ENCODE data around the gene TPST2.

TPST2 gene

GRCh38 chr22:26586556-26587325 is 3.2 kb downstream of the TPST2 start:
- Histone ChIP-seq H2BK120ac (ENCODE audit: insufficient read depth, low read length, poor library complexity) (no peak overlapping the region), H3K23ac (ENCODE audit: low read length) (no peak overlapping the region), H3K14ac (ENCODE audit: low read length) (no peak overlapping the region), H3K4ac (ENCODE audit: low read depth, low read length) (no peak overlapping the region), H4K8ac (ENCODE audit: low read depth, low read length) (no peak overlapping the region), H3K18ac (ENCODE audit: low read length) (no peak overlapping the region), H3K27ac (ENCODE audit: low read depth, low read length) (no peak overlapping the region), H4K12ac (ENCODE audit: low read depth, low read length) (no peak overlapping the region), H4K91ac (ENCODE audit: low read depth, low read length) (no peak overlapping the region), H3K9ac (ENCODE audit: low read length) (no peak overlapping the region), H3K4me2 (ENCODE audit: low read length) (no peak overlapping the region), H3K79me2 (ENCODE audit: control insufficient read depth, insufficient read depth, low read length, poor library complexity) (peaks cover 9% of the 10 kb centered on the region), H3K4me1 (ENCODE audit: control insufficient read depth in 1 of 2, insufficient read depth in 2 of 2, low read length in 2 of 2) (peaks cover 0 to 6% of the 10 kb centered on the region in 2 experiments), H2BK5ac (ENCODE audit: low read depth, low read length, poor library complexity) (no peak overlapping the region), H2BK12ac (ENCODE audit: low read length) (no peak overlapping the region), H3K27me3 (ENCODE audit: insufficient read depth, low read length) (no peaks in the 10 kb centered on the region), H3K4me3 (ENCODE audit: low read depth, low read length) (no peak overlapping the region), H3K36me3 (ENCODE audit: control insufficient read depth in 1 of 2, insufficient read depth in 2 of 2, low read length in 2 of 2) (peaks cover 5 to 8% of the 10 kb centered on the region in 2 experiments), H2AFZ (ENCODE audit: insufficient read depth, low read length, poor library complexity) (no peak overlapping the region), H2AK5ac (ENCODE audit: low read length) (no peak overlapping the region), H3K79me1 (ENCODE audit: low read length) (peaks cover 7% of the 10 kb centered on the region), H3K9me3 (ENCODE audit: insufficient read depth, low read depth, low read length) (no peaks in the 10 kb centered on the region)
- no peak for DNase-seq
- WGBS (ENCODE audit: extremely low coverage, insufficient coverage, insufficient read length), result no CpG with 5 or more reads among the region's 11 CpGs

GRCh38 chr22:26585104-26585790 is 4.7 kb downstream of the TPST2 start:
- peaks cover 0 to 6% of the 10 kb centered on the region in 2 experiments for H3K4me1 ChIP-seq (ENCODE audit: control insufficient read depth in 1 of 2, insufficient read depth in 2 of 2, low read length in 2 of 2)
- H3K79me1 ChIP-seq (ENCODE audit: low read length), result peaks cover 7% of the 10 kb centered on the region
- peaks cover 5 to 12% of the 10 kb centered on the region in 2 experiments for H3K36me3 ChIP-seq (ENCODE audit: control insufficient read depth in 1 of 2, insufficient read depth in 2 of 2, low read length in 2 of 2)
- no peak overlapping the region for H2BK5ac ChIP-seq (ENCODE audit: low read depth, low read length, poor library complexity)
- no peak overlapping the region for H3K4me2 ChIP-seq (ENCODE audit: low read length)
- no peak overlapping the region for H3K23ac ChIP-seq (ENCODE audit: low read length)
- H3K14ac ChIP-seq (ENCODE audit: low read length), result no peak overlapping the region
- H2BK120ac ChIP-seq (ENCODE audit: insufficient read depth, low read length, poor library complexity), result no peak overlapping the region
- no peak overlapping the region for H2BK12ac ChIP-seq (ENCODE audit: low read length)
- no peak overlapping the region for H3K9ac ChIP-seq (ENCODE audit: low read length)
- H3K18ac ChIP-seq (ENCODE audit: low read length), result no peak overlapping the region
- no peaks in the 10 kb centered on the region for H3K9me3 ChIP-seq (ENCODE audit: insufficient read depth, low read depth, low read length)
- no CpG with 5 or more reads among the region's 11 CpGs for WGBS (ENCODE audit: extremely low coverage, insufficient coverage, insufficient read length)
- H4K12ac ChIP-seq (ENCODE audit: low read depth, low read length), result no peak overlapping the region
- no peak overlapping the region for H4K91ac ChIP-seq (ENCODE audit: low read depth, low read length)
- no peak overlapping the region for H2AK5ac ChIP-seq (ENCODE audit: low read length)
- no peak for DNase-seq
- H2AFZ ChIP-seq (ENCODE audit: insufficient read depth, low read length, poor library complexity), result no peak overlapping the region
- no peak overlapping the region for H3K27ac ChIP-seq (ENCODE audit: low read depth, low read length)
- H3K4me3 ChIP-seq (ENCODE audit: low read depth, low read length), result no peak overlapping the region
- peaks cover 9% of the 10 kb centered on the region for H3K79me2 ChIP-seq (ENCODE audit: control insufficient read depth, insufficient read depth, low read length, poor library complexity)
- no peaks in the 10 kb centered on the region for H3K27me3 ChIP-seq (ENCODE audit: insufficient read depth, low read length)
- no peak overlapping the region for H3K4ac ChIP-seq (ENCODE audit: low read depth, low read length)
- no peak overlapping the region for H4K8ac ChIP-seq (ENCODE audit: low read depth, low read length)

- Histone ChIP-seq H3K79me1 (ENCODE audit: low read length) (no peaks in the 10 kb centered on the region), H4K91ac (ENCODE audit: low read depth, low read length) (no peak overlapping the region), H3K4me1 (ENCODE audit: control insufficient read depth in 1 of 2, insufficient read depth in 2 of 2, low read length in 2 of 2) (peaks cover 0 to 5% of the 10 kb centered on the region in 2 experiments), H3K9ac (ENCODE audit: low read length) (no peak overlapping the region), H3K79me2 (ENCODE audit: control insufficient read depth, insufficient read depth, low read length, poor library complexity) (peaks cover under 1% of the 10 kb centered on the region), H3K4ac (ENCODE audit: low read depth, low read length) (no peak overlapping the region), H4K8ac (ENCODE audit: low read depth, low read length) (no peak overlapping the region), H3K23ac (ENCODE audit: low read length) (no peak overlapping the region), H3K4me2 (ENCODE audit: low read length) (no peak overlapping the region), H3K36me3 (ENCODE audit: control insufficient read depth in 1 of 2, insufficient read depth in 2 of 2, low read length in 2 of 2) (peaks cover 5 to 12% of the 10 kb centered on the region in 2 experiments), H4K12ac (ENCODE audit: low read depth, low read length) (no peak overlapping the region), H3K18ac (ENCODE audit: low read length) (no peak overlapping the region), H3K4me3 (ENCODE audit: low read depth, low read length) (no peak overlapping the region), H2AFZ (ENCODE audit: insufficient read depth, low read length, poor library complexity) (no peak overlapping the region), H2AK5ac (ENCODE audit: low read length) (no peak overlapping the region), H2BK5ac (ENCODE audit: low read depth, low read length, poor library complexity) (no peak overlapping the region), H3K14ac (ENCODE audit: low read length) (no peak overlapping the region), H3K9me3 (ENCODE audit: insufficient read depth, low read depth, low read length) (no peaks in the 10 kb centered on the region), H3K27me3 (ENCODE audit: insufficient read depth, low read length) (no peaks in the 10 kb centered on the region), H3K27ac (ENCODE audit: low read depth, low read length) (no peak overlapping the region), H2BK120ac (ENCODE audit: insufficient read depth, low read length, poor library complexity) (no peak overlapping the region), H2BK12ac (ENCODE audit: low read length) (no peak overlapping the region)
- no CpG with 5 or more reads among the region's 4 CpGs for WGBS (ENCODE audit: extremely low coverage, insufficient coverage, insufficient read length)
- DNase-seq, result no peak
Measured at GRCh38 chr22:26584010-26584409, 5.9 kb downstream of the TPST2 start.

GRCh38 chr22:26581633-26582168 is 8.2 kb downstream of the TPST2 start:
- no peaks in the 10 kb centered on the region for H3K79me1 ChIP-seq (ENCODE audit: low read length)
- H3K4me2 ChIP-seq (ENCODE audit: low read length), result no peak overlapping the region
- H2AFZ ChIP-seq (ENCODE audit: insufficient read depth, low read length, poor library complexity), result no peak overlapping the region
- no peak overlapping the region for H4K12ac ChIP-seq (ENCODE audit: low read depth, low read length)
- H3K36me3 ChIP-seq (ENCODE audit: control insufficient read depth in 1 of 2, insufficient read depth in 2 of 2, low read length in 2 of 2), result peaks cover 4 to 15% of the 10 kb centered on the region in 2 experiments
- H3K79me2 ChIP-seq (ENCODE audit: control insufficient read depth, insufficient read depth, low read length, poor library complexity), result no peaks in the 10 kb centered on the region
- H3K23ac ChIP-seq (ENCODE audit: low read length), result no peak overlapping the region
- no peak overlapping the region for H2BK120ac ChIP-seq (ENCODE audit: insufficient read depth, low read length, poor library complexity)
- no peaks in the 10 kb centered on the region for H3K4me1 ChIP-seq (ENCODE audit: control insufficient read depth in 1 of 2, insufficient read depth in 2 of 2, low read length in 2 of 2)
- no peak overlapping the region for H4K91ac ChIP-seq (ENCODE audit: low read depth, low read length)
- no peak overlapping the region for H3K27ac ChIP-seq (ENCODE audit: low read depth, low read length)
- no peaks in the 10 kb centered on the region for H3K27me3 ChIP-seq (ENCODE audit: insufficient read depth, low read length)
- no peak overlapping the region for H2BK5ac ChIP-seq (ENCODE audit: low read depth, low read length, poor library complexity)
- no peak overlapping the region for H3K14ac ChIP-seq (ENCODE audit: low read length)
- no peak overlapping the region for H2AK5ac ChIP-seq (ENCODE audit: low read length)
- H3K9me3 ChIP-seq (ENCODE audit: insufficient read depth, low read depth, low read length), result no peaks in the 10 kb centered on the region
- no peak overlapping the region for H3K9ac ChIP-seq (ENCODE audit: low read length)
- H3K4me3 ChIP-seq (ENCODE audit: low read depth, low read length), result no peak overlapping the region
- no peak overlapping the region for H3K4ac ChIP-seq (ENCODE audit: low read depth, low read length)
- no peak overlapping the region for H3K18ac ChIP-seq (ENCODE audit: low read length)
- no peak for DNase-seq
- H4K8ac ChIP-seq (ENCODE audit: low read depth, low read length), result no peak overlapping the region
- no peak overlapping the region for H2BK12ac ChIP-seq (ENCODE audit: low read length)
- WGBS (ENCODE audit: extremely low coverage, insufficient coverage, insufficient read length), result no CpG with 5 or more reads among the region's 8 CpGs

Measured in trophoblast cell (in vitro differentiated cells and primary cell).